WTC11 (cell line): Measurements from ENCODE around the gene MYBPHL. TPM values are rescaled to one million over a fixed set of nuclear protein-coding genes. Genes with fewer than 3 reads are reported as not detected.

Source experiments
- ATAC-seq: fragments of 200-7000 bp; cut with Tn5 transposase; 2 replicates; pipeline ENCODE4 v1.10.0; 2021; ENCODE audit warnings: mild to moderate bottlenecking, moderate library complexity
- CTCF ChIA-PET: fragments of 300-600 bp; sonication (Branson Sonifier 250); formaldehyde crosslinking; loops from one replicate; lab custom pipeline; 2021; ENCODE audit warnings: antibody characterized with exemption; lab: Charles Lee
- POLR2A ChIA-PET: fragments of 350-600 bp; sonication (Branson Sonifier 250); formaldehyde crosslinking; loops from one replicate; lab custom pipeline; 2021; ENCODE audit warnings: antibody characterized with exemption; lab: Charles Lee
- DNase-seq: peaks from one replicate; pipeline ENCODE4 v3.0.0; 2021; ENCODE audit warnings: low spot score
- H3K27ac Mint-ChIP-seq: 2 replicates; pipeline ENCODE4 v1.8.0; 2021; ENCODE audit warnings: mixed read lengths
- H3K27me3 Mint-ChIP-seq: 2 replicates; pipeline ENCODE4 v1.8.0; 2021; ENCODE audit warnings: low read depth, mild to moderate bottlenecking, moderate library complexity, mixed read lengths
- H3K36me3 Mint-ChIP-seq: 2 replicates; pipeline ENCODE4 v1.8.0; 2021; ENCODE audit warnings: mixed read lengths
- H3K4me1 Mint-ChIP-seq: 2 replicates; pipeline ENCODE4 v1.8.0; 2022; ENCODE audit warnings: mixed read lengths
- H3K4me3 Mint-ChIP-seq: 2 replicates; pipeline ENCODE4 v1.8.0; 2021; ENCODE audit warnings: mild to moderate bottlenecking, moderate library complexity, mixed read lengths
- H3K9me3 Mint-ChIP-seq: 2 replicates; pipeline ENCODE4 v1.8.0; 2021; ENCODE audit warnings: mixed read lengths
- AFF4 ChIP-seq: sonication (generic); formaldehyde crosslinking; IDR thresholded peaks from 2 replicates; pipeline ENCODE4 v1.8.1; 2023; ENCODE audit warnings: mild to moderate bottlenecking, missing genetic modification reagents, borderline replicate concordance
- CREB1 ChIP-seq: sonication (generic); formaldehyde crosslinking; IDR thresholded peaks from 2 replicates; pipeline ENCODE4 v1.8.0; 2023; ENCODE audit warnings: mild to moderate bottlenecking, missing genetic modification reagents
- CTCF ChIP-seq: fragments of 200-600 bp; IDR thresholded peaks from 2 replicates; pipeline ENCODE4 v1.8.0; 2022; ENCODE audit warnings: antibody characterized with exemption
- GTF2I ChIP-seq: fragments of 250-450 bp; sonication (Bioruptor Pico); conservative IDR thresholded peaks from 2 replicates; pipeline ENCODE4 v1.4.0; 2021; ENCODE audit warnings: mild to moderate bottlenecking
- IRF1 ChIP-seq: sonication (generic); formaldehyde crosslinking; IDR thresholded peaks from 2 replicates; pipeline ENCODE4 v1.8.0; 2023; ENCODE audit warnings: missing genetic modification reagents
- JAZF1 ChIP-seq: fragments of 250-450 bp; sonication (Bioruptor Pico); IDR thresholded peaks from 2 replicates; pipeline ENCODE4 v1.9.0; 2021; ENCODE audit warnings: moderate library complexity, mild to moderate bottlenecking, inconsistent platforms
- MXD4 ChIP-seq: fragments of 250-450 bp; sonication (Bioruptor Pico); IDR thresholded peaks from 2 replicates; pipeline ENCODE4 v1.8.0; 2021; ENCODE audit warnings: mild to moderate bottlenecking, moderate library complexity, borderline replicate concordance
- NR1H2 ChIP-seq: sonication (generic); formaldehyde crosslinking; IDR thresholded peaks from 2 replicates; pipeline ENCODE4 v1.9.0; 2021; ENCODE audit warnings: mild to moderate bottlenecking, moderate library complexity, missing genetic modification reagents
- SMAD3 ChIP-seq: sonication (generic); formaldehyde crosslinking; IDR thresholded peaks from 2 replicates; pipeline ENCODE4 v1.8.0; 2022; ENCODE audit warnings: missing genetic modification reagents, mild to moderate bottlenecking, borderline replicate concordance
- SP1 ChIP-seq: sonication (generic); formaldehyde crosslinking; conservative IDR thresholded peaks from 2 replicates; pipeline ENCODE4 v1.8.1; 2022; ENCODE audit warnings: missing genetic modification reagents
- TCF7 ChIP-seq: sonication (generic); formaldehyde crosslinking; IDR thresholded peaks from 2 replicates; pipeline ENCODE4 v1.8.0; 2022; ENCODE audit warnings: mild to moderate bottlenecking, low read depth, missing genetic modification reagents, moderate library complexity
- ZNF281 ChIP-seq: sonication (generic); formaldehyde crosslinking; IDR thresholded peaks from 2 replicates; pipeline ENCODE4 v1.8.0; 2023; ENCODE audit warnings: mild to moderate bottlenecking, missing genetic modification reagents
- total RNA-seq: library from RNA; stranded (reverse); gene quantifications from 3 replicates; pipeline ENCODE4 v1.2.3, GENCODE V29; 2021
- TF ChIP-seq, protein P1 (sequence below): sonication (generic); formaldehyde crosslinking; IDR thresholded peaks from 2 replicates; pipeline ENCODE4 v1.8.1; 2022; ENCODE audit warnings: missing genetic modification reagents, borderline replicate concordance
- TF ChIP-seq, protein P2 (sequence below): sonication (generic); formaldehyde crosslinking; IDR thresholded peaks from 2 replicates; pipeline ENCODE4 v1.8.0; 2022; ENCODE audit warnings: missing genetic modification reagents
- TF ChIP-seq, protein P3 (sequence below): sonication (generic); formaldehyde crosslinking; IDR thresholded peaks from 2 replicates; pipeline ENCODE4 v1.8.1; 2022; ENCODE audit warnings: mild to moderate bottlenecking, moderate library complexity, missing genetic modification reagents
- TF ChIP-seq, protein P4 (sequence below): sonication (generic); formaldehyde crosslinking; IDR thresholded peaks from 2 replicates; pipeline ENCODE4 v1.8.0; 2022; ENCODE audit warnings: mild to moderate bottlenecking, missing genetic modification reagents
- TF ChIP-seq, protein P5 (sequence below): sonication (generic); formaldehyde crosslinking; IDR thresholded peaks from 2 replicates; pipeline ENCODE4 v1.8.1; 2022; ENCODE audit warnings: low read depth, missing genetic modification reagents, borderline replicate concordance

Gene MYBPHL
- total RNA-seq, 1 experiment from 2014 or later = 1.2 TPM

- H3K27me3 Mint-ChIP-seq = no peaks in the 10 kb centered on the region
- no peak for TF ChIP-seq IRF1 (CRISPR knock-in tag)
- TF ChIP-seq, protein P1, sequence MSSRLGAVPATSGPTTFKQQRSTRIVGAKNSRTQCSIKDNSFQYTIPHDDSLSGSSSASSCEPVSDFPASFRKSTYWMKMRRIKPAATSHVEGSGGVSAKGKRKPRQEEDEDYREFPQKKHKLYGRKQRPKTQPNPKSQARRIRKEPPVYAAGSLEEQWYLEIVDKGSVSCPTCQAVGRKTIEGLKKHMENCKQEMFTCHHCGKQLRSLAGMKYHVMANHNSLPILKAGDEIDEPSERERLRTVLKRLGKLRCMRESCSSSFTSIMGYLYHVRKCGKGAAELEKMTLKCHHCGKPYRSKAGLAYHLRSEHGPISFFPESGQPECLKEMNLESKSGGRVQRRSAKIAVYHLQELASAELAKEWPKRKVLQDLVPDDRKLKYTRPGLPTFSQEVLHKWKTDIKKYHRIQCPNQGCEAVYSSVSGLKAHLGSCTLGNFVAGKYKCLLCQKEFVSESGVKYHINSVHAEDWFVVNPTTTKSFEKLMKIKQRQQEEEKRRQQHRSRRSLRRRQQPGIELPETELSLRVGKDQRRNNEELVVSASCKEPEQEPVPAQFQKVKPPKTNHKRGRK = no peak
- TF ChIP-seq, protein P2, sequence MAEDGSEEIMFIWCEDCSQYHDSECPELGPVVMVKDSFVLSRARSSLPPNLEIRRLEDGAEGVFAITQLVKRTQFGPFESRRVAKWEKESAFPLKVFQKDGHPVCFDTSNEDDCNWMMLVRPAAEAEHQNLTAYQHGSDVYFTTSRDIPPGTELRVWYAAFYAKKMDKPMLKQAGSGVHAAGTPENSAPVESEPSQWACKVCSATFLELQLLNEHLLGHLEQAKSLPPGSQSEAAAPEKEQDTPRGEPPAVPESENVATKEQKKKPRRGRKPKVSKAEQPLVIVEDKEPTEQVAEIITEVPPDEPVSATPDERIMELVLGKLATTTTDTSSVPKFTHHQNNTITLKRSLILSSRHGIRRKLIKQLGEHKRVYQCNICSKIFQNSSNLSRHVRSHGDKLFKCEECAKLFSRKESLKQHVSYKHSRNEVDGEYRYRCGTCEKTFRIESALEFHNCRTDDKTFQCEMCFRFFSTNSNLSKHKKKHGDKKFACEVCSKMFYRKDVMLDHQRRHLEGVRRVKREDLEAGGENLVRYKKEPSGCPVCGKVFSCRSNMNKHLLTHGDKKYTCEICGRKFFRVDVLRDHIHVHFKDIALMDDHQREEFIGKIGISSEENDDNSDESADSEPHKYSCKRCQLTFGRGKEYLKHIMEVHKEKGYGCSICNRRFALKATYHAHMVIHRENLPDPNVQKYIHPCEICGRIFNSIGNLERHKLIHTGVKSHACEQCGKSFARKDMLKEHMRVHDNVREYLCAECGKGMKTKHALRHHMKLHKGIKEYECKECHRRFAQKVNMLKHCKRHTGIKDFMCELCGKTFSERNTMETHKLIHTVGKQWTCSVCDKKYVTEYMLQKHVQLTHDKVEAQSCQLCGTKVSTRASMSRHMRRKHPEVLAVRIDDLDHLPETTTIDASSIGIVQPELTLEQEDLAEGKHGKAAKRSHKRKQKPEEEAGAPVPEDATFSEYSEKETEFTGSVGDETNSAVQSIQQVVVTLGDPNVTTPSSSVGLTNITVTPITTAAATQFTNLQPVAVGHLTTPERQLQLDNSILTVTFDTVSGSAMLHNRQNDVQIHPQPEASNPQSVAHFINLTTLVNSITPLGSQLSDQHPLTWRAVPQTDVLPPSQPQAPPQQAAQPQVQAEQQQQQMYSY (CRISPR knock-in tag) = no peak
- TF ChIP-seq ZNF281 (CRISPR knock-in tag) = no peak
- TF ChIP-seq SMAD3 (CRISPR knock-in tag) = no peak
- TF ChIP-seq SP1 (CRISPR knock-in tag) = no peak
- no peak for TF ChIP-seq CREB1 (CRISPR knock-in tag)
- no peak for TF ChIP-seq TCF7 (CRISPR knock-in tag)
- no peak for TF ChIP-seq MXD4 (CRISPR knock-in tag)
- no peak for TF ChIP-seq GTF2I
- no peak for TF ChIP-seq AFF4 (CRISPR knock-in tag)
- no peak for TF ChIP-seq NR1H2 (CRISPR knock-in tag)
- TF ChIP-seq, protein P3, sequence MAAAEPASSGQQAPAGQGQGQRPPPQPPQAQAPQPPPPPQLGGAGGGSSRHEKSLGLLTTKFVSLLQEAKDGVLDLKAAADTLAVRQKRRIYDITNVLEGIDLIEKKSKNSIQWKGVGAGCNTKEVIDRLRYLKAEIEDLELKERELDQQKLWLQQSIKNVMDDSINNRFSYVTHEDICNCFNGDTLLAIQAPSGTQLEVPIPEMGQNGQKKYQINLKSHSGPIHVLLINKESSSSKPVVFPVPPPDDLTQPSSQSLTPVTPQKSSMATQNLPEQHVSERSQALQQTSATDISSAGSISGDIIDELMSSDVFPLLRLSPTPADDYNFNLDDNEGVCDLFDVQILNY = no peak
- TF ChIP-seq, protein P4, sequence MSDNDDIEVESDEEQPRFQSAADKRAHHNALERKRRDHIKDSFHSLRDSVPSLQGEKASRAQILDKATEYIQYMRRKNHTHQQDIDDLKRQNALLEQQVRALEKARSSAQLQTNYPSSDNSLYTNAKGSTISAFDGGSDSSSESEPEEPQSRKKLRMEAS = no peak
- TF ChIP-seq, protein P5, sequence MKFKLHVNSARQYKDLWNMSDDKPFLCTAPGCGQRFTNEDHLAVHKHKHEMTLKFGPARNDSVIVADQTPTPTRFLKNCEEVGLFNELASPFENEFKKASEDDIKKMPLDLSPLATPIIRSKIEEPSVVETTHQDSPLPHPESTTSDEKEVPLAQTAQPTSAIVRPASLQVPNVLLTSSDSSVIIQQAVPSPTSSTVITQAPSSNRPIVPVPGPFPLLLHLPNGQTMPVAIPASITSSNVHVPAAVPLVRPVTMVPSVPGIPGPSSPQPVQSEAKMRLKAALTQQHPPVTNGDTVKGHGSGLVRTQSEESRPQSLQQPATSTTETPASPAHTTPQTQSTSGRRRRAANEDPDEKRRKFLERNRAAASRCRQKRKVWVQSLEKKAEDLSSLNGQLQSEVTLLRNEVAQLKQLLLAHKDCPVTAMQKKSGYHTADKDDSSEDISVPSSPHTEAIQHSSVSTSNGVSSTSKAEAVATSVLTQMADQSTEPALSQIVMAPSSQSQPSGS (CRISPR knock-in tag) = no peak
- TF ChIP-seq CTCF = no peak
- TF ChIP-seq JAZF1 (CRISPR knock-in tag) = no peak
Measured at GRCh38 chr1:109264379-109264755, 42.4 kb downstream of the MYBPHL start.

More at GRCh38 chr1:109264379-109264755, 42.4 kb downstream of the MYBPHL start:
- Mint-ChIP-seq H3K27ac (no peak overlapping the region), H3K4me1 (peaks cover 19% of the 10 kb centered on the region), H3K9me3 (no peaks in the 10 kb centered on the region), H3K36me3 (peaks cover 3% of the 10 kb centered on the region; the same call in 1 of the 2 replicates), H3K4me3 (no peak overlapping the region)
- no peak for ATAC-seq
- ChIA-PET POLR2A (interaction anchor here (1.0 kb wide), 1 partner anchor 63 kb away, joined by 3 read pairs; no protein-coding TSS in a partner anchor), CTCF (interaction anchor here (0.5 to 2.7 kb wide), 29 partner anchors 9 to 273 kb away, joined by 3 to 35 read pairs (median 5); partner anchors contain the start of genes CELSR2, CYB561D1, MYBPHL and PSMA5)
- DNase-seq = no peak
